Measurements from ENCODE around the gene LRMDA.

Gene LRMDA

GRCh38 chr10:76040830-76041220 lies 609.4 kb downstream of the LRMDA start:
- intact Hi-C loops (cut with DNase I; ENCODE audit: low total_unique reads) = no loop called here
- DNase-seq = no peak
- Histone ChIP-seq H3K36me3 (no peaks in the 10 kb centered on the region), H3K27me3 (no peaks in the 10 kb centered on the region), H3K4me3 (no peak overlapping the region), H3K27ac (no peak overlapping the region), H3K4me1 (peaks cover 0 to 9% (median 3%) of the 10 kb centered on the region in 4 donors), H3K9me3 (peaks cover 0 to 7% (median 0%) of the 10 kb centered on the region in 3 donors)
- no peak for TF ChIP-seq CTCF (IDR thresholded peaks at IDR 0.05)

GRCh38 chr10:76041551-76041950 lies 610.1 kb downstream of the LRMDA start:
- Histone ChIP-seq H3K27me3 (no peaks in the 10 kb centered on the region), H3K27ac (no peak overlapping the region), H3K9me3 (peaks cover 0 to 7% (median 0%) of the 10 kb centered on the region in 3 donors), H3K36me3 (no peaks in the 10 kb centered on the region), H3K4me1 (peaks cover 0 to 3% (median 0%) of the 10 kb centered on the region in 4 donors), H3K4me3 (no peak overlapping the region)
- TF ChIP-seq CTCF (IDR thresholded peaks at IDR 0.05) = no peak
- intact Hi-C loops (cut with DNase I; ENCODE audit: low total_unique reads) = no loop called here
- DNase-seq = no peak

GRCh38 chr10:76043261-76043660 lies 611.8 kb downstream of the LRMDA start:
- Histone ChIP-seq H3K4me3 (no peak overlapping the region), H3K4me1 (no peaks in the 10 kb centered on the region), H3K9me3 (peaks cover 0 to 7% (median 0%) of the 10 kb centered on the region in 3 donors), H3K27ac (no peak overlapping the region), H3K27me3 (no peaks in the 10 kb centered on the region), H3K36me3 (no peaks in the 10 kb centered on the region)
- DNase-seq = no peak
- intact Hi-C loops (cut with DNase I; ENCODE audit: low total_unique reads) = no loop called here
- no peak for TF ChIP-seq CTCF (IDR thresholded peaks at IDR 0.05)

GRCh38 chr10:76044751-76045150 lies 613.3 kb downstream of the LRMDA start:
- Histone ChIP-seq H3K36me3 (no peaks in the 10 kb centered on the region), H3K9me3 (no peaks in the 10 kb centered on the region), H3K4me1 (no peaks in the 10 kb centered on the region), H3K27me3 (no peaks in the 10 kb centered on the region), H3K27ac (no peak overlapping the region), H3K4me3 (no peak overlapping the region)
- intact Hi-C loops (cut with DNase I; ENCODE audit: low total_unique reads) = no loop called here
- no peak for DNase-seq
- no peak for TF ChIP-seq CTCF (IDR thresholded peaks at IDR 0.05)

- intact Hi-C loops (cut with DNase I; ENCODE audit: low total_unique reads) = no loop called here
Observed at GRCh38 chr10:76045174-76045573, 613.8 kb downstream of the LRMDA start.

More at GRCh38 chr10:76045174-76045573, 613.8 kb downstream of the LRMDA start:
- H3K4me3 ChIP-seq = no peak overlapping the region
- H3K27ac ChIP-seq = no peak overlapping the region
- DNase-seq = no peak
- H3K4me1 ChIP-seq = no peaks in the 10 kb centered on the region
- H3K9me3 ChIP-seq = no peaks in the 10 kb centered on the region
- TF ChIP-seq CTCF (IDR thresholded peaks at IDR 0.05) = no peak
- no peaks in the 10 kb centered on the region for H3K27me3 ChIP-seq
- H3K36me3 ChIP-seq = no peaks in the 10 kb centered on the region

Data from tibial artery (tissue), 4 donors.